Diencephalon (tissue), 1 donor: ENCODE data around the gene PLAC8. TPM values are rescaled to one million over a fixed set of nuclear protein-coding genes. Genes with fewer than 3 reads are reported as not detected.

Experiments
- total RNA-seq: library from RNA; depleted of rRNA; stranded (reverse); fragments of >200 nt; gene quantifications from one replicate; pipeline ENCODE4 v1.2.3, GENCODE V29; 2014

Gene PLAC8, protein sequence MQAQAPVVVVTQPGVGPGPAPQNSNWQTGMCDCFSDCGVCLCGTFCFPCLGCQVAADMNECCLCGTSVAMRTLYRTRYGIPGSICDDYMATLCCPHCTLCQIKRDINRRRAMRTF
- 2.1 TPM for total RNA-seq

DNA sequence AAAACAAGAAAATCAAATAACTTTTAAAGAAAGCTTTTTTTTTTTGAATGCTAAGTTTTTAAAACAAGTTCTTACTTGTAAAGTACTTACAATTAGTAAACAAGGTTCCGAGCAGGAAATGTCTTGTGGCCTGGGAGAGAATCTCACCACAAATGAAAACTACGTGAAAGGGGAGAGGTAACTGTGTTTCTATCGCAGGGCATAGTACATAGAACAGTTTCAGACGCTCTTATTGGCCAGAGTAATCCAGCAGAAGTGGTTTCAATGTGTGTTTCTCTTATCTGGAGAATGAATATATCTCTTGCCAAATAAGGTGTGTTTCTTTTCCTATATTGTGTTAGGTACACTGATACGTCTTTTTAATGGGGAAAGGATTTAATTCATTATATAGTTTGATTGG is at the start of gene PLAC8:
PLAC8 (minus strand) TSS at position 154 of the 400 bp plus-strand sequence. CDS start 6,808 bp downstream, outside the sequence.

Other genes with a start within 250 kb of the PLAC8 start
- gene SEC31A, start 223.6 kb downstream of the PLAC8 start, total RNA-seq: 110 TPM
- 16.4 TPM for gene THAP9, start 214.0 kb downstream of the PLAC8 start, total RNA-seq
- 25.8 TPM for gene LIN54, start 103.9 kb downstream of the PLAC8 start, total RNA-seq
- gene COPS4, start 79.5 kb downstream of the PLAC8 start, total RNA-seq: 154 TPM
- 21.7 TPM for gene COQ2, start 170.1 kb upstream of the PLAC8 start, total RNA-seq
- 2.1 TPM for gene HPSE, start 220.1 kb upstream of the PLAC8 start, total RNA-seq